SIG-M5 (cell line): ENCODE measurements around the gene GNG5.
A peak's percentile ranks its signal among the peaks of the same experiment; 100 is the strongest.
"Not testable (repeated sequence)": the region's sequence is repeated elsewhere in the genome, so short reads cannot be mapped to it uniquely, and the experiment has no call there.

ENCODE experiments used
- DNase-seq: peaks from one replicate; lab custom pipeline; 2025; lab: John Stamatoyannopoulos, UW

GNG5 gene

DNA sequence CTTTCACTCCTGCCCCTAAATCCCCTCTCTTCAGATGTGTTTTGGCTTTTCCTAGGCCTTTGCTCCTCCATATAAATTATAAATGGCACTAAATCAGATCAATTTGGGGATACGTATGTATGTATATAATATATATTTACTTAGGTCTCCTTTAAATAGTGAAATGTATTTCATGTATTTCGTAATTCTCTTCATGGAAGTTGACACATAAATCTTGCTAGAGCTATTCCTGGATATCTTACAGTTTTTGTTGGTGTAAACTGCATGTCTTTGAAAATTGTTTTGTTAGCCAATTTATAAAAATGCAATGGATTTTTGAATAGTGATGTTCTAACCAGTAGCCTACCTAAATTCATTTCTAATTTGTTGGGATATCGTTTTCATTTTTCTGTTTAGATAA is 18.3 kb downstream of the GNG5 start:
- DNase-seq = no peak

- no peak for DNase-seq
Observed at GRCh38 chr1:84481317-84481716, 25.1 kb downstream of the GNG5 start.

GRCh38 chr1:84480650-84481049 is 25.7 kb downstream of the GNG5 start:
- no peak for DNase-seq

- no peak for DNase-seq
Observed at GRCh38 chr1:84479998-84480397, 26.4 kb downstream of the GNG5 start.

GRCh38 chr1:84478876-84479868 is 27.2 kb downstream of the GNG5 start, which contains the start of gene RPF1:
Gene RPF1, plus strand, starts transcription at chr1:84479266. Its CDS starts 16 bp downstream, at chr1:84479282.
- DNase-seq = no peak

- no peak for DNase-seq
Observed at GRCh38 chr1:84476225-84476624, 30.2 kb downstream of the GNG5 start.

GRCh38 chr1:84467298-84467697 is 39.1 kb downstream of the GNG5 start:
- DNase-seq = no peak

- no peak for DNase-seq
Observed at GRCh38 chr1:84462118-84462517, 44.3 kb downstream of the GNG5 start.

DNA sequence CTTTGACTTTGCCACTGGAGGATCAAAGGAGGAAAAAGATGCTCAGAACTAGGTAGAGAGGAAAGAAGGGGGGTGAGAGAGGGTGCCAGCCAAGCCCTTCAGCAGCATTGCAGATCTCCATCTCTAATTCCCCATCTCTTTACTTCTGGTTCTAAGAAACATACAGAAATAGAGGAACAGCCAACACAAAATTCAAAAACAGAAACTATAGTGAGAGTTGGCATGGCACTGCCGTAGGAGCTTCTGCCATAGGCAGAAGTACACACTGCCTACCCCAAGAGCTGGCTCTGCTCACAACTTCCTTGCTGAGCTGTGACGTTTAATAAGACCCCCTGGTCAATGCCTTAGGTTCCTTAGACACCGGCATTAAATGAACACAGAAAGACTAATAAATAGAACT is 53.9 kb downstream of the GNG5 start:
- DNase-seq = no peak

GRCh38 chr1:84450910-84451309 is 55.5 kb downstream of the GNG5 start:
- DNase-seq = peak; percentile 36

DNA sequence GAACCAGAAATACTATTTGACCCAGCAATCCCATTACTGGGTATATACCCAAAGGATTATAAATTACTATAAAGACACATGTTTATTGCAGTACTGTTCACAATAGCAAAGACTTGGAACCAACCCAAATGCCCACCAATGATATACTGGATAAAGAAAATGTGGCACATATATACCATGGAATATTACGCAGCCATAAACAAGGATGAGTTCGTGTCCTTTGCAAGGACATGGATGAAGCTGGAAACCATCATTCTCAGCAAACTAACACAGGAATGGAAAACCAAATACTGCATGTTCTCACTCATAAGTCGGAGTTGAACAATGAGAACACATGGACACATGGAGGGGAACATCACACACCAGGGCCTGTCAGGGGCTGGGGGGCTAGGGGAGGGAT is 57.7 kb downstream of the GNG5 start:
- DNase-seq = not testable (repeated sequence)
